ENCODE measurements around the gene ADPRS.
A peak's percentile ranks its signal among the peaks of the same experiment; 100 is the strongest.

The ADPRS gene

DNA sequence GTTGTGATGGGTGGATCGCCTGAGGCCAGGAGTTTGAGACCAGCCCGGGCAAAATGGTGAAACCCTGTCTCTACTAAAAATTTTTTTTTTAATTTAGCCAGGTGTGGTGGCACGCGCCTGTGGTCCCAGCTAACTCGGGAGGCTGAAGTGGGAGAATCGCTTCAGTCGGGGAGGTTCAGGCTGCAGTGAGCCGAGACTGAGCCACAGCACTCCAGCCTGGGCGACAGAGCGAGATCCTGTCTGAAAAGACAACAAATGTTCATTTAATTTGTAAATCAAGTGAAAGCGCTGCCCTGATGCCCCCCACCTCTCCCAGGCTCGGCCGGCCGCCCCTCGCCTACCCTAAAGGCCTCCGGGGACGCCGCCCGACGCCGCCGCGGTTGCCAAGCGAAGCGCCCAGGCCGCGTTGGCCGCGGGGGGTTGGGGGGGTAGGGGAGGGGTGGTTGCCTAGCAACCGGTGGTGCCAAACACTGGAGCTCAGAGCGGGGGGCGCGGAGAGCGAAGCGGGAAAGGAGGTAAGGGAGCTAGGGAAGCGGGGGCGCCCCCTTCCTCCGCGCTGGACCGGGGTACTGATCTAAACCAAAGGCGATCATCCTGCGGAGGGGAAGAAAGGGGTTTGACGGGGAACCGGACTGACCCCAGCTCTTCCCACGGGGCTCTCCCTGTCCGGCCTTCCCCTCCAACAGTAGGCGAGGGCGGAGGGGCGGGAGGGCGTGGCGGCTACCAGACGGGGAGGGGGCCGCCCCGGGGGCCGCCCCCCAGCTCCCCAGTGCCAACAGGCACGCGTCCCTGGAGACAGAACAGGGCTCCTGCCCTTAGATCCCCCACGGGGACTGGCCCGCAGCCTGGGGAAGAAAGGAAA is 4.8 kb upstream of the ADPRS start, which contains the start of gene TEKT2:
TEKT2 (plus strand) TSS at position 460 of the 862 bp plus-strand sequence. CDS start 828 bp downstream, outside the sequence.
- TF ChIP-seq, protein P1, sequence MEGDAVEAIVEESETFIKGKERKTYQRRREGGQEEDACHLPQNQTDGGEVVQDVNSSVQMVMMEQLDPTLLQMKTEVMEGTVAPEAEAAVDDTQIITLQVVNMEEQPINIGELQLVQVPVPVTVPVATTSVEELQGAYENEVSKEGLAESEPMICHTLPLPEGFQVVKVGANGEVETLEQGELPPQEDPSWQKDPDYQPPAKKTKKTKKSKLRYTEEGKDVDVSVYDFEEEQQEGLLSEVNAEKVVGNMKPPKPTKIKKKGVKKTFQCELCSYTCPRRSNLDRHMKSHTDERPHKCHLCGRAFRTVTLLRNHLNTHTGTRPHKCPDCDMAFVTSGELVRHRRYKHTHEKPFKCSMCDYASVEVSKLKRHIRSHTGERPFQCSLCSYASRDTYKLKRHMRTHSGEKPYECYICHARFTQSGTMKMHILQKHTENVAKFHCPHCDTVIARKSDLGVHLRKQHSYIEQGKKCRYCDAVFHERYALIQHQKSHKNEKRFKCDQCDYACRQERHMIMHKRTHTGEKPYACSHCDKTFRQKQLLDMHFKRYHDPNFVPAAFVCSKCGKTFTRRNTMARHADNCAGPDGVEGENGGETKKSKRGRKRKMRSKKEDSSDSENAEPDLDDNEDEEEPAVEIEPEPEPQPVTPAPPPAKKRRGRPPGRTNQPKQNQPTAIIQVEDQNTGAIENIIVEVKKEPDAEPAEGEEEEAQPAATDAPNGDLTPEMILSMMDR (IDR thresholded peaks at IDR 0.05; ENCODE audit: extremely low read depth, missing control alignments) = no peak
- DNase-seq (ENCODE audit: low spot score) = peak; percentile 70

DNA sequence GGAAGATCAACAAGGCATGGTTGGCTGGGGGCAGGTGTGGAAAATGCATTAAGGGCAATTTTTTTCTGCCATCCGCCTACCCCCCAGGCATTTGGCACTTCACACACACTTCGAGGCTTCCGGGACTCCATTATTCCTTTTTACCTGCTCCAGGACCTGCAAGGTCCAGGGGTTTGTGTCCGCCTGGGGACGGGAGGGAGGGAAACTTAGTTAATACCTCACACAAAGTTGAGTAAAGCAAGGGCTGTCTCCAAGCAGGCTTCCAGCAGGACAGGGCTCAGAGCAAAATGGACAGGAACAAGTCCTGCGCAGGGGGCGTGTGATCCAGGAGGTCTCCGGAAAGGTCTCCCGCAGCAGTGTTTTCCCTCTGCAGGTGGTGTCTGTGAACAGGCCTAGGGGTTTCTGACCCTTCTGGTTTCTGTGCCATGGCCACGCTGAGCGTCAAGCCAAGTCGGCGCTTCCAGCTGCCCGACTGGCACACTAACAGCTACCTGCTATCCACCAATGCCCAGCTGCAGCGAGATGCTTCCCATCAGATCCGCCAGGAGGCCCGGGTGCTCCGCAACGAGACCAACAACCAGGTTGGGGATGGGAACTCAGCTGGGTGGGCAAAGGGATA is 4.1 kb upstream of the ADPRS start:
- TF ChIP-seq, protein P1 (IDR thresholded peaks at IDR 0.05; ENCODE audit: extremely low read depth, missing control alignments) = no peak
- DNase-seq (ENCODE audit: low spot score) = no peak

DNA sequence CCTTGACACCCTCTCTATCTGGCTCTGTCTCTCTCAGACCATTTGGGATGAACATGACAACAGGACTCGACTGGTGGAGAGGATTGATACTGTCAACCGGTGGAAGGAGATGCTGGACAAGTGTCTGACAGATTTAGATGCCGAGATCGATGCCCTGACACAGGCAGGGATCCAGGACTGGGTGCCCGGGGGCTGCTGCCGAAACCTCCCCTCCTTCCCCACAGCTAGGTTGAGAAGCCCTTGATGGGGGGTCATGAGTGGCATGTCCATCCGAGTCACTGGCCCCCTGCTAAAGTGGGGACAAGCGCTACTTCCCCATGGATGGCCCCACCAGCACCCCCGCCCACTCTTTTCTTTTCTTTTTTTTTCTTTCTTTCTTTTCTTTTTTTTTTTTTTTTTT is 3.6 kb upstream of the ADPRS start:
- TF ChIP-seq, protein P1 (IDR thresholded peaks at IDR 0.05; ENCODE audit: extremely low read depth, missing control alignments) = no peak
- DNase-seq (ENCODE audit: low spot score) = no peak

DNA sequence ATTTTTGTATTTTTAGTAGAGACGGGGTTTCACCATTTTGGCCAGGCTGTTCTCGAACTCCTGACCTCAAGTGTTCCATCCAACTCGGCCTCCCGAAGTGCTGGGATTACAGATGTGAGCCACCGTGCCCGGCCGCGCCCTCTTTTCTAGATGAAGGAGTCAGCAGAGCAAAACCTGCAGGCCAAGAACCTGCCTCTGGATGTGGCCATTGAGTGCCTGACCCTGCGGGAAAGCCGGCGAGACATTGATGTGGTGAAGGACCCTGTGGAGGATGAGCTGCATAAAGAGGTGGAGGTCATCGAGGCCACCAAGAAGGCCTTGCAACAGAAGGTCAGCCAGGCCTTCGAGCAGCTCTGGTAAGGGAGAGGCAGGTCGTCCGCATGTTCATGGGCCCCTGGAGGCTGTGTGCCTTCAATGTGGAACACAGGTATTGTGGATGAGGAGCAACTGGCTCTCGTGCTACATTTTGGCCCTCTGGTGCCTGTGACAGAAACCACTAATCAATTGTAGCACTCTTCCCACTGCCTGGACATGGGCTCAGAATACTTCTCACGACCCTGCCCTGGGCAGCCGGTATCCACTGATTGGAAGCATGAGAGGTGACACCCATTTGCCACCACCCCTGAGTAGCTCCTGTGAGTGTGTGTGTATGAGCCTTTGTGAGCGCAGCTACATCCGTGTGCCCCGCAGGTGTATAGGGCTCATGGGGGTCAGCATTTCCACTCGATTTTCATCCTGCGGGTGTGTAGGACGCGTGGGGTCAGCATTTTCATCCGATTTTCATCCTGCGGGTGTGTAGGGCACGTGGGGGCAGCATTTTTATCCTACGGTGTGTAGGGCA is 2.8 kb upstream of the ADPRS start:
- DNase-seq (ENCODE audit: low spot score) = no peak
- TF ChIP-seq, protein P1 (IDR thresholded peaks at IDR 0.05; ENCODE audit: extremely low read depth, missing control alignments) = no peak

DNA sequence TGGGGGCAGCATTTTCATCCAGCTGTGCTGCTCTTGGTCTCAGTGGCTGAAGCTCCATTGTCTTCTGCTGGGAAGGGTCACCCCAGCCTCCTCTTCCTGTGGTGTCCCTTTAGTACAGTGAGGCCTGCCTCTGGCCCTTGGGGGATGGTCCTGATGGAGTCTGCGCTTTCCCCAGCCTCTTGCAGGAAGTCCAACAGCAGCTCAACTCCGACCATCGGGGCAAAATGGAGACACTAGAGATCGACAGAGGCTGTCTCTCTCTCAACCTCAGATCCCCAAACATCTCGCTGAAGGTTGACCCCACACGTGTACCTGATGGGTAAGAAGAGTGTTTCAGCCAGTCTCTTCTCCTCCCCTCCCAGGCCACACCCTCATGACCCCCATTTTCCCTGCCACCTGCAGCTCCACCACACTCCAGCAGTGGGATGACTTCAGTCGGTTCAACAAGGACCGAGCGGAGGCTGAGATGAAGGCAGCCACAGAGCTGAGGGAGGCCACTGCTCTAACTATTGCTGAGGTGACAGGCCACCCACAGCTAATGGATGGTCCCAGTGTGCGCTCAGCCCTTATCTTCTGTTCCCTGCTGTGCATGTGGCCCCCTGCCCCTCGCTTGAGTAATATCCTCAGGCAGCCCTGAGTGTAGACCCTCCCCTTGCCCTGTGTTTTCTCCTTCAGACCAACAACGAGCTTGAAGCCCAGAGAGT is 2.0 kb upstream of the ADPRS start:
- TF ChIP-seq, protein P1 (IDR thresholded peaks at IDR 0.05; ENCODE audit: extremely low read depth, missing control alignments) = no peak
- no peak for DNase-seq (ENCODE audit: low spot score)

DNA sequence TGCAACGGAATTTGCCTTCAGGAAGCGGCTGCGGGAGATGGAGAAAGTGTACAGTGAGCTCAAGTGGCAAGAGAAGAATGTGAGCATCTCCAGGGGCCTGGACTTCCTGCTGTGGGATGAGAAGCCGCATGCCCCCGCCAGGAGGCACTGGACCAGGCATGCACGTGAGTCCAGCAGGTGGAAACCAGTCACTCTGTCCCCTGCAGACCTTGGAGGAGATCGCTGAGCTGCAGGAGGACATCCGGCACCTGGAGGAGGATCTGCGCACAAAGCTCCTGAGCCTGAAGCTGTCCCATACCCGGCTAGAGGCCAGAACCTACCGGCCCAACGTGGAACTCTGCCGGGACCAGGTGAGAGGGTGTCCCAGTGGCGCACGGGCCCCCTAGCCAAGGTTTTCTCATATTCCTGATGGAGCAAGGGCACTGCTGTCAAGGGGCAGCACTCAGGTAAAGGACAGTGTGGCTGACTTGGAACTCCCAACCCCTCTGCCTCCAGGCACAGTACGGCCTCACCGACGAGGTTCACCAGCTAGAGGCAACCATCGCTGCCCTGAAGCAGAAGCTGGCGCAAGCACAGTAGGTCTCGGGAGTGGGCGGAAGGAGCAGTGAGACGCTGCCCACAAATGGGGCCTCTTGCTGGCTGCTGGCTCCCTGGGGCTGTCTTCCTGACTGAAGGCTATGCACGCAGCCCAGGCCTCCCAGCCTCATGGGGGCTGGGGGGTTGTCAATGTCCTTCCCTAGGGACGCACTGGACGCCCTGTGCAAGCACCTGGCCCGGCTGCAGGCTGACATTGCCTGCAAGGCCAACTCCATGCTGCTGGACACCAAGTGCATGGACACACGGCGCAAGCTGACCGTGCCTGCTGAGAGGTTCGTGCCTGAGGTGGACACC is 1.2 kb upstream of the ADPRS start:
- DNase-seq (ENCODE audit: low spot score) = peak; percentile 22
- TF ChIP-seq, protein P1 (IDR thresholded peaks at IDR 0.05; ENCODE audit: extremely low read depth, missing control alignments) = no peak

All from GM20000 (cell line).